ENCODE results near the gene PF4V1. TPM values are rescaled to one million over a fixed set of nuclear protein-coding genes. Genes with fewer than 3 reads are reported as not detected.

Gene PF4V1
- total RNA-seq, 1 donor from 2014 or later = not detected

GRCh38 chr4:73865431-73866096, 12.5 kb downstream of the PF4V1 start:
- Histone ChIP-seq H3K36me3 (no peaks in the 10 kb centered on the region), H3K4me1 (peaks cover 22% of the 10 kb centered on the region), H3K27me3 (ENCODE audit: low read depth) (no peaks in the 10 kb centered on the region), H3K9me3 (no peaks in the 10 kb centered on the region), H3K4me3 (no peak overlapping the region), H3K27ac (no peak overlapping the region)
- intact Hi-C loops (cut with DNase I) = no loop called here
- DNase-seq = no peak
- TF ChIP-seq, protein P1, sequence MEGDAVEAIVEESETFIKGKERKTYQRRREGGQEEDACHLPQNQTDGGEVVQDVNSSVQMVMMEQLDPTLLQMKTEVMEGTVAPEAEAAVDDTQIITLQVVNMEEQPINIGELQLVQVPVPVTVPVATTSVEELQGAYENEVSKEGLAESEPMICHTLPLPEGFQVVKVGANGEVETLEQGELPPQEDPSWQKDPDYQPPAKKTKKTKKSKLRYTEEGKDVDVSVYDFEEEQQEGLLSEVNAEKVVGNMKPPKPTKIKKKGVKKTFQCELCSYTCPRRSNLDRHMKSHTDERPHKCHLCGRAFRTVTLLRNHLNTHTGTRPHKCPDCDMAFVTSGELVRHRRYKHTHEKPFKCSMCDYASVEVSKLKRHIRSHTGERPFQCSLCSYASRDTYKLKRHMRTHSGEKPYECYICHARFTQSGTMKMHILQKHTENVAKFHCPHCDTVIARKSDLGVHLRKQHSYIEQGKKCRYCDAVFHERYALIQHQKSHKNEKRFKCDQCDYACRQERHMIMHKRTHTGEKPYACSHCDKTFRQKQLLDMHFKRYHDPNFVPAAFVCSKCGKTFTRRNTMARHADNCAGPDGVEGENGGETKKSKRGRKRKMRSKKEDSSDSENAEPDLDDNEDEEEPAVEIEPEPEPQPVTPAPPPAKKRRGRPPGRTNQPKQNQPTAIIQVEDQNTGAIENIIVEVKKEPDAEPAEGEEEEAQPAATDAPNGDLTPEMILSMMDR (IDR thresholded peaks at IDR 0.05) = no peak
- no peak for ATAC-seq

DNA sequence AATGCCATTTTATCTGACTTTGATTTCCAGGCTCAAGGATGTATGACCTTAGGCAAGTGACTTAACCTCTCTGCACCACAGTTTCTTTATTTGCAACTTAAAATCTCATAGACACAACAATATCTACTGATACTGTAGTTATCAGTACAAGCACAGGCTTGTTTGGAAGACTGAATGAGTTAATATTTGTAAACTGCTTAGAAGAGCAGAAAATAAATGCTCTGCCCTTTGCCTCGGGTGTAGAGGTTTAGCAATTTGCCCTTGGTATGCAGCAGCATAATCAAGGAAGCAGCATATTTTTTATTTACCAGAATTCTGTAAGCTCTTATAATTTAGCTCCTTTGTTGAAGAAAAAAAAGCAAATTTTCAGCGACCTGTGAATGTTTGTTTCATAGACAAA, 13.2 kb downstream of the PF4V1 start:
- H3K27me3 ChIP-seq (ENCODE audit: low read depth) = no peaks in the 10 kb centered on the region
- no peaks in the 10 kb centered on the region for H3K9me3 ChIP-seq
- H3K36me3 ChIP-seq = no peaks in the 10 kb centered on the region
- H3K27ac ChIP-seq = no peak overlapping the region
- intact Hi-C loops (cut with DNase I) = no loop called here
- H3K4me3 ChIP-seq = no peak overlapping the region
- DNase-seq (no peak), ATAC-seq (no peak)
- H3K4me1 ChIP-seq = peaks cover 22% of the 10 kb centered on the region
- TF ChIP-seq, protein P1 (IDR thresholded peaks at IDR 0.05) = no peak

DNA sequence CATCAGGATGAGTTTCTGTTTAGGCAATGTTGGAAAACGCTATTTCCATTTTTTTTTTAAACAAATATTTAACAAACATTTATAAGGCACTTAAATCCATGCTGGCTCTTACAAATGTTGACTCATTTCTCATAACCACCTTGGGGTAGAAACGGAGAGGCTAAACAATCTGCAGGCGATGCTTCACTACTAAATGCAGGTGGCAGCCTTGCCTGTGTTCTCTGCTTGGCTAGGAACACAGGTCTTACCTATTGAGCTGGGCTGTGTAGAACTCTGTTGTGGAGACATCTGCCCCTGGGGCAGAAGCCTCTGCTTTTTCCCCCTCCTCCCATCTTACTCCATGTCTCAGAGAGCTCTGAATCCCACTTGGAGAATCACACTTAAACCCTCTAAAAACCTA, 14.7 kb downstream of the PF4V1 start:
- intact Hi-C loops (cut with DNase I) = no loop called here
- H3K36me3 ChIP-seq = no peaks in the 10 kb centered on the region
- H3K4me3 ChIP-seq = no peak overlapping the region
- no peaks in the 10 kb centered on the region for H3K27me3 ChIP-seq (ENCODE audit: low read depth)
- TF ChIP-seq, protein P1 (IDR thresholded peaks at IDR 0.05) = no peak
- ATAC-seq = peak; percentile 25 to 63
- peaks cover 22% of the 10 kb centered on the region for H3K4me1 ChIP-seq
- DNase-seq = peak; percentile 46
- H3K9me3 ChIP-seq = no peaks in the 10 kb centered on the region
- no peak overlapping the region for H3K27ac ChIP-seq

GRCh38 chr4:73868206-73869129, 15.4 kb downstream of the PF4V1 start:
- peak in 1 of 2 donors; percentile 27 for ATAC-seq
- Histone ChIP-seq H3K9me3 (no peaks in the 10 kb centered on the region), H3K4me3 (peak overlapping the region; percentile 67), H3K4me1 (peaks cover 22% of the 10 kb centered on the region), H3K36me3 (no peaks in the 10 kb centered on the region), H3K27ac (peak overlapping the region; percentile 76), H3K27me3 (ENCODE audit: low read depth) (no peaks in the 10 kb centered on the region)
- intact Hi-C loops (cut with DNase I) = no loop called here
- TF ChIP-seq, protein P1 (IDR thresholded peaks at IDR 0.05) = no peak
- no peak for DNase-seq

DNA sequence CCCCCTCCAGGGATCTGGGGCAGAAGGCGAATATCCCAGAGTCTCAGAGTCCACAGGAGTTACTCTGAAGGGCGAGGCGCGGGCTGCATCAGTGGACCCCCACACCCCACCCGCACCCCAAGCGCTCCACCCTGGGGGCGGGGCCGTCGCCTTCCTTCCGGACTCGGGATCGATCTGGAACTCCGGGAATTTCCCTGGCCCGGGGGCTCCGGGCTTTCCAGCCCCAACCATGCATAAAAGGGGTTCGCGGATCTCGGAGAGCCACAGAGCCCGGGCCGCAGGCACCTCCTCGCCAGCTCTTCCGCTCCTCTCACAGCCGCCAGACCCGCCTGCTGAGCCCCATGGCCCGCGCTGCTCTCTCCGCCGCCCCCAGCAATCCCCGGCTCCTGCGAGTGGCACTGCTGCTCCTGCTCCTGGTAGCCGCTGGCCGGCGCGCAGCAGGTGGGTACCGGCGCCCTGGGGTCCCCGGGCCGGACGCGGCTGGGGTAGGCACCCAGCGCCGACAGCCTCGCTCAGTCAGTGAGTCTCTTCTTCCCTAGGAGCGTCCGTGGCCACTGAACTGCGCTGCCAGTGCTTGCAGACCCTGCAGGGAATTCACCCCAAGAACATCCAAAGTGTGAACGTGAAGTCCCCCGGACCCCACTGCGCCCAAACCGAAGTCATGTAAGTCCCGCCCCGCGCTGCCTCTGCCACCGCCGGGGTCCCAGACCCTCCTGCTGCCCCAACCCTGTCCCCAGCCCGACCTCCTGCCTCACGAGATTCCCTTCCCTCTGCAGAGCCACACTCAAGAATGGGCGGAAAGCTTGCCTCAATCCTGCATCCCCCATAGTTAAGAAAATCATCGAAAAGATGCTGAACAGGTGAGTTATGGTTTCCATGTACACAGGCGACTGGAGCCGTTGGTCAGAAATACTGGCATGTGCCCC, 16.3 kb downstream of the PF4V1 start, which contains the start of gene CXCL1:
CXCL1 (plus strand) TSS at position 264 of the 926 bp plus-strand sequence; CDS start at position 342, 78 bp downstream.
- no peaks in the 10 kb centered on the region for H3K27me3 ChIP-seq (ENCODE audit: low read depth)
- peaks cover 22% of the 10 kb centered on the region for H3K4me1 ChIP-seq
- H3K4me3 ChIP-seq = peak within 1 kb of the TSS; percentile 67
- TF ChIP-seq, protein P1 (IDR thresholded peaks at IDR 0.05) = no peak
- H3K9me3 ChIP-seq = no peaks in the 10 kb centered on the region
- intact Hi-C loops (cut with DNase I) = no loop called here
- ATAC-seq (peak; percentile 76 to 80), DNase-seq (peak; percentile 72)
- H3K27ac ChIP-seq = peak within 1 kb of the TSS; percentile 76
- no peaks in the 10 kb centered on the region for H3K36me3 ChIP-seq
